Uterus (tissue), 4 donors: ENCODE data around the gene AGPAT3. TPM values are rescaled to one million over a fixed set of nuclear protein-coding genes. Genes with fewer than 3 reads are reported as not detected.

Experiments
- DNase-seq, 2 donors: peaks; one replicate each; pipeline ENCODE4 v3.0.0-alpha.2; 2019 to 2020
- H3K27ac ChIP-seq, 2 donors: fragments of 200-600 bp; sonication (generic); 1 replicate in 1 of 2; 2 replicates in 1 of 2; pipeline ENCODE4 v1.5.1; 2016 to 2018
- H3K27me3 ChIP-seq, 2 donors: fragments of 200-600 bp; sonication (generic); one replicate each; pipeline ENCODE4 v1.5.1; 2018 to 2019; ENCODE audit warnings: control low read depth in 1 of 2
- H3K36me3 ChIP-seq, 2 donors: fragments of 200-600 bp; sonication (generic); one replicate each; pipeline ENCODE4 v1.5.1; 2019; ENCODE audit warnings: control low read depth in 1 of 2
- H3K4me1 ChIP-seq, 2 donors: fragments of 200-600 bp; sonication (generic); one replicate each; pipeline ENCODE4 v1.5.1; 2018 to 2019; ENCODE audit warnings: control low read depth in 1 of 2
- H3K4me3 ChIP-seq, 2 donors: fragments of 200-600 bp; sonication (generic); 1 replicate in 1 of 2; 2 replicates in 1 of 2; pipeline ENCODE4 v1.5.1; 2018 to 2019; ENCODE audit warnings: mild to moderate bottlenecking in 1 of 2
- H3K9me3 ChIP-seq, 2 donors: fragments of 200-600 bp; sonication (generic); one replicate each; pipeline ENCODE4 v1.5.1; 2019; ENCODE audit warnings: control low read depth in 1 of 2
- CTCF ChIP-seq, 4 experiments: fragments of 200-600 bp in 2 of 4; fragments of 450-650 bp in 2 of 4; sonication (generic) in 2 of 4; IDR thresholded peaks; one replicate each; pipeline ENCODE4 v1.5.1; 2016 to 2019; ENCODE audit warnings: antibody characterized with exemption in 4 of 4, mild to moderate bottlenecking in 2 of 4, moderate library complexity in 1 of 4
- POLR2A ChIP-seq, 2 donors: fragments of 450-650 bp; IDR thresholded peaks; one replicate each; pipeline ENCODE4 v1.6.1; 2016; ENCODE audit warnings: antibody characterized with exemption in 2 of 2, mild to moderate bottlenecking in 1 of 2, moderate library complexity in 1 of 2
- intact Hi-C: fragments of 100-400 bp; cut with DNase I; formaldehyde crosslinking; loops from one replicate; pipeline ENCODE4 v1.15.1; 2023; ENCODE audit warnings: low total_unique reads
- total RNA-seq, 4 donors: library from RNA; depleted of rRNA in 3 of 4; stranded (reverse); fragments of >200 nt in 3 of 4; gene quantifications; one replicate each; pipeline versions ENCODE4 v1.1.0 to v1.2.4, GENCODE V29; 2014 to 2023
- donor health status: DM: yes; HTN: yes; CAD: no.

The AGPAT3 gene
- total RNA-seq, 4 donors from 2014 or later: 6.8 to 43.4 (median 28.4) TPM

- no peaks in the 10 kb centered on the region for H3K36me3 ChIP-seq
- no peaks in the 10 kb centered on the region for H3K27me3 ChIP-seq
- H3K4me1 ChIP-seq: no peaks in the 10 kb centered on the region
- no peak for DNase-seq
- intact Hi-C loops: no loop called here
- H3K4me3 ChIP-seq: no peak overlapping the region
- H3K9me3 ChIP-seq: no peaks in the 10 kb centered on the region
- TF ChIP-seq POLR2A (IDR thresholded peaks at IDR 0.05): no peak
- no peak for TF ChIP-seq CTCF (IDR thresholded peaks at IDR 0.05)
- no peak overlapping the region for H3K27ac ChIP-seq
Observed at GRCh38 chr21:43940329-43941050, 75.5 kb downstream of the AGPAT3 start.

GRCh38 chr21:43942201-43942600 is 77.2 kb downstream of the AGPAT3 start:
- intact Hi-C loops: no loop called here
- Histone ChIP-seq H3K27ac (no peak overlapping the region), H3K4me1 (no peaks in the 10 kb centered on the region), H3K36me3 (no peaks in the 10 kb centered on the region), H3K4me3 (no peak overlapping the region), H3K27me3 (no peaks in the 10 kb centered on the region), H3K9me3 (no peaks in the 10 kb centered on the region)
- no peak for DNase-seq
- no peak for TF ChIP-seq CTCF (IDR thresholded peaks at IDR 0.05)
- no peak for TF ChIP-seq POLR2A (IDR thresholded peaks at IDR 0.05)

- TF ChIP-seq POLR2A (IDR thresholded peaks at IDR 0.05) (no peak), CTCF (IDR thresholded peaks at IDR 0.05) (no peak)
- no peaks in the 10 kb centered on the region for H3K36me3 ChIP-seq
- no peak overlapping the region for H3K4me3 ChIP-seq
- H3K9me3 ChIP-seq: no peaks in the 10 kb centered on the region
- H3K4me1 ChIP-seq: no peaks in the 10 kb centered on the region
- H3K27me3 ChIP-seq: no peaks in the 10 kb centered on the region
- intact Hi-C loops: no loop called here
- H3K27ac ChIP-seq: no peak overlapping the region
- DNase-seq: no peak
Observed at GRCh38 chr21:43942621-43943020, 77.6 kb downstream of the AGPAT3 start.

- Histone ChIP-seq H3K36me3 (no peaks in the 10 kb centered on the region), H3K27ac (no peak overlapping the region), H3K4me3 (no peak overlapping the region), H3K27me3 (no peaks in the 10 kb centered on the region), H3K9me3 (no peaks in the 10 kb centered on the region), H3K4me1 (no peaks in the 10 kb centered on the region)
- intact Hi-C loops: no loop called here
- no peak for DNase-seq
- TF ChIP-seq POLR2A (IDR thresholded peaks at IDR 0.05): no peak
- TF ChIP-seq CTCF (IDR thresholded peaks at IDR 0.05): no peak
Observed at GRCh38 chr21:43943512-43944077, 78.6 kb downstream of the AGPAT3 start.

- Histone ChIP-seq H3K36me3 (no peaks in the 10 kb centered on the region), H3K4me3 (no peak overlapping the region), H3K27ac (no peak overlapping the region), H3K9me3 (no peaks in the 10 kb centered on the region), H3K4me1 (no peaks in the 10 kb centered on the region), H3K27me3 (no peaks in the 10 kb centered on the region)
- TF ChIP-seq POLR2A (IDR thresholded peaks at IDR 0.05): no peak
- TF ChIP-seq CTCF (IDR thresholded peaks at IDR 0.05): no peak
- no peak for DNase-seq
- intact Hi-C loops: no loop called here
Observed at GRCh38 chr21:43944078-43944633, 79.1 kb downstream of the AGPAT3 start.
